WTC11 (cell line): ENCODE measurements around the gene GPR37.

ENCODE experiments used
- CREB1 ChIP-seq: sonication (generic); formaldehyde crosslinking; IDR thresholded peaks from 2 replicates; pipeline ENCODE4 v1.8.0; 2023; ENCODE audit warnings: mild to moderate bottlenecking, missing genetic modification reagents
- CTCF ChIP-seq: fragments of 200-600 bp; IDR thresholded peaks from 2 replicates; pipeline ENCODE4 v1.8.0; 2022; ENCODE audit warnings: antibody characterized with exemption
- E2F1 ChIP-seq: sonication (generic); formaldehyde crosslinking; IDR thresholded peaks from 2 replicates; pipeline ENCODE4 v1.8.0; 2022; ENCODE audit warnings: mild to moderate bottlenecking, missing genetic modification reagents
- E2F4 ChIP-seq: sonication (generic); formaldehyde crosslinking; IDR thresholded peaks from 2 replicates; pipeline ENCODE4 v1.8.1; 2022; ENCODE audit warnings: low read depth, mild to moderate bottlenecking, moderate library complexity, missing genetic modification reagents, borderline replicate concordance
- MAX ChIP-seq: sonication (generic); formaldehyde crosslinking; IDR thresholded peaks from 2 replicates; pipeline ENCODE4 v1.8.0; 2022; ENCODE audit warnings: mild to moderate bottlenecking, missing genetic modification reagents
- PRDM15 ChIP-seq: sonication (generic); formaldehyde crosslinking; IDR thresholded peaks from 2 replicates; pipeline ENCODE4 v1.8.0; 2022; ENCODE audit warnings: missing genetic modification reagents
- RELA ChIP-seq: sonication (generic); formaldehyde crosslinking; IDR thresholded peaks from 2 replicates; pipeline ENCODE4 v1.8.1; 2022; ENCODE audit warnings: missing genetic modification reagents, mild to moderate bottlenecking, borderline replicate concordance
- TCF7 ChIP-seq: sonication (generic); formaldehyde crosslinking; IDR thresholded peaks from 2 replicates; pipeline ENCODE4 v1.8.0; 2022; ENCODE audit warnings: mild to moderate bottlenecking, low read depth, missing genetic modification reagents, moderate library complexity
- TP53 ChIP-seq: sonication (generic); formaldehyde crosslinking; IDR thresholded peaks from 2 replicates; pipeline ENCODE4 v1.8.1; 2023; ENCODE audit warnings: mild to moderate bottlenecking, missing genetic modification reagents
- ZNF263 ChIP-seq: sonication (generic); formaldehyde crosslinking; IDR thresholded peaks from 2 replicates; pipeline ENCODE4 v1.8.1; 2022; ENCODE audit warnings: low read depth, mild to moderate bottlenecking, moderate library complexity, missing genetic modification reagents
- ZNF423 ChIP-seq: fragments of 250-450 bp; sonication (Bioruptor Pico); IDR thresholded peaks from 2 replicates; pipeline ENCODE4 v2.1.2; 2022; ENCODE audit warnings: mild to moderate bottlenecking, moderate library complexity
- TF ChIP-seq, protein P1 (sequence below): sonication (generic); formaldehyde crosslinking; IDR thresholded peaks from 2 replicates; pipeline ENCODE4 v1.8.0; 2023; ENCODE audit warnings: missing genetic modification reagents

- TF ChIP-seq ZNF263: no peak
- no peak for TF ChIP-seq TCF7 (CRISPR knock-in tag)
- TF ChIP-seq CTCF: no peak
- TF ChIP-seq E2F4 (CRISPR knock-in tag): no peak
- no peak for TF ChIP-seq RELA (CRISPR knock-in tag)
- no peak for TF ChIP-seq E2F1 (CRISPR knock-in tag)
- no peak for TF ChIP-seq ZNF423 (CRISPR knock-in tag)
- TF ChIP-seq TP53: no peak
- no peak for TF ChIP-seq CREB1 (CRISPR knock-in tag)
- TF ChIP-seq PRDM15 (CRISPR knock-in tag): no peak
- no peak for TF ChIP-seq MAX (CRISPR knock-in tag)
- TF ChIP-seq, protein P1, sequence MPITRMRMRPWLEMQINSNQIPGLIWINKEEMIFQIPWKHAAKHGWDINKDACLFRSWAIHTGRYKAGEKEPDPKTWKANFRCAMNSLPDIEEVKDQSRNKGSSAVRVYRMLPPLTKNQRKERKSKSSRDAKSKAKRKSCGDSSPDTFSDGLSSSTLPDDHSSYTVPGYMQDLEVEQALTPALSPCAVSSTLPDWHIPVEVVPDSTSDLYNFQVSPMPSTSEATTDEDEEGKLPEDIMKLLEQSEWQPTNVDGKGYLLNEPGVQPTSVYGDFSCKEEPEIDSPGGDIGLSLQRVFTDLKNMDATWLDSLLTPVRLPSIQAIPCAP: no peak
These were observed 7.7 kb upstream of the GPR37 start for GRCh38 chr7:124773339-124773738.
